Fibroblast of skin of left biceps (primary cell): ENCODE data around the gene CCDC88B.

Source experiments
- DNase-seq, 2 experiments: peaks; one replicate each; pipeline ENCODE4 v3.0.0-alpha.2; 2013; ENCODE audit warnings: low read depth in 2 of 2

CCDC88B gene

GRCh38 chr11:64347193-64347867 lies 7.3 kb downstream of the CCDC88B start:
- DNase-seq = no peak

- no peak for DNase-seq
Observed at GRCh38 chr11:64348383-64349024, 8.5 kb downstream of the CCDC88B start.

GRCh38 chr11:64349025-64349387 lies 9.0 kb downstream of the CCDC88B start:
- DNase-seq = no peak

DNA sequence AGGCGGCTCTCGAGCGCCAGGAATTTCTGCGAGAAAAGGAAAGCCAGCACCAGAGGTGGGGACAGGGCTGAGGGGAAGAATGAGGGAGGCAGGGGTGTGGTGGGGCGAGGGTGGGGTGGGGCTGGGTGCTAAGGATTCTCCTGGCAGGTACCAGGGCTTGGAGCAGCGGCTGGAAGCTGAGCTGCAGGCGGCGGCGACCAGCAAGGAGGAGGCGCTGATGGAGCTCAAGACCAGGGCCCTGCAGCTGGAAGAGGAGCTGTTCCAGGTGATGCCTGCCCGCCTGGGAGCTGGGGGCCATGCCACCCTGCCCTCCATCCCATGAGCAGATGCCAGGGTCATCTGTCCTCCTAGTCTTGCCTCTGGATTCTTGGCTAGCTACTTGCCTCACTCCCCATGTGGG lies 9.4 kb downstream of the CCDC88B start:
- no peak for DNase-seq

DNA sequence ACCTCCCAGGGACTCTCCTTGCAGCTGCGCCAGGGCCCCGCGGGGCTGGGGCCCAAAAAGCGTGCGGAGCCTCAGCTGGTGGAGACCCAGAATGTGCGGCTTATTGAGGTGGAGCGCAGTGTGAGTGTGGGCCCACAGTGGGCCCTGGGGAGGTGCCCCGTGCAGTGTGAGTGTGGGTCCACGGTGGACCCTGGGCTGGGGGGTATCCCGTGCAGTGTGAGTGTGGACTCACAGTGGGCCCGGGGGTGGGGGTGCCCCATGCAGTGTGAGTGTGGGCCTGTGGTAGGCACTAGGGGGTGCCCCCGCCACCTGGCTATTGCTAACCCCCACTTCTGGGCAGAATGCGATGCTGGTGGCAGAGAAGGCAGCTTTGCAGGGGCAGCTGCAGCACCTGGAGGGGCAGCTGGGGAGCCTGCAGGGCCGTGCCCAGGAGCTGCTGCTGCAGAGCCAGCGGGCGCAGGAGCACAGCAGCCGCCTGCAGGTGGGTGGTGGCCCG lies 11.2 kb downstream of the CCDC88B start:
- DNase-seq = no peak

- DNase-seq = no peak
Observed at GRCh38 chr11:64352099-64352994, 12.3 kb downstream of the CCDC88B start.

DNA sequence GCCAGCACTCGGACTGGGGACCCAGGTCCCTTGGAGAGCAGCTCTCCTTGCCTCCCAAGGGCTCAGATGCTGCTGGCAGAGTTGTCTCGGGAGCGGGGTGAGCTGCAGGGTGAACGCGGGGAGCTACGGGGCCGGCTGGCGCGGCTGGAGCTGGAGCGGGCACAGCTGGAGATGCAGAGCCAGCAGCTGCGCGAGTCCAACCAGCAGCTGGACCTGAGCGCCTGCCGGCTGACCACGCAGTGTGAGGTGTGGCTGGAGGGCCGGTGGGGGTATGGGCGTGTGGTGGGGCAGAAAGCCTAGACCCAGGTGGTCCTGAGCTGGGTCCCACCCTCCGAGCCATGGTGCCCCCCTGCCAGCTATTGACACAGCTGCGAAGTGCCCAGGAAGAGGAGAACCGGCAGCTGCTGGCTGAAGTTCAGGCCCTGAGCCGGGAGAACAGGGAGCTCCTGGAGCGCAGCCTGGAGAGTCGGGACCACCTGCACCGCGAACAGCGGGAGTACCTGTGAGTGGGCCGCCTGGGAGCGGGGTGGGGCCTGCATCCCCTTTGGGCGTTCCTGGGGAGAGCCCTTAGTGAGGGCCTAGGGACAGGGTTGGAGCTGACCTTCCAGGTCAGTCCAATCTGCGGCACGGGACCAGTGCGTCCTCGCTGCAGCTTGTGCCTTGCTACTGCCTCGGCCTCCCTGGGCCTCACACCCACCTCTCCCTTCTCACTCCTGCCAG lies 13.2 kb downstream of the CCDC88B start:
- no peak for DNase-seq

DNA sequence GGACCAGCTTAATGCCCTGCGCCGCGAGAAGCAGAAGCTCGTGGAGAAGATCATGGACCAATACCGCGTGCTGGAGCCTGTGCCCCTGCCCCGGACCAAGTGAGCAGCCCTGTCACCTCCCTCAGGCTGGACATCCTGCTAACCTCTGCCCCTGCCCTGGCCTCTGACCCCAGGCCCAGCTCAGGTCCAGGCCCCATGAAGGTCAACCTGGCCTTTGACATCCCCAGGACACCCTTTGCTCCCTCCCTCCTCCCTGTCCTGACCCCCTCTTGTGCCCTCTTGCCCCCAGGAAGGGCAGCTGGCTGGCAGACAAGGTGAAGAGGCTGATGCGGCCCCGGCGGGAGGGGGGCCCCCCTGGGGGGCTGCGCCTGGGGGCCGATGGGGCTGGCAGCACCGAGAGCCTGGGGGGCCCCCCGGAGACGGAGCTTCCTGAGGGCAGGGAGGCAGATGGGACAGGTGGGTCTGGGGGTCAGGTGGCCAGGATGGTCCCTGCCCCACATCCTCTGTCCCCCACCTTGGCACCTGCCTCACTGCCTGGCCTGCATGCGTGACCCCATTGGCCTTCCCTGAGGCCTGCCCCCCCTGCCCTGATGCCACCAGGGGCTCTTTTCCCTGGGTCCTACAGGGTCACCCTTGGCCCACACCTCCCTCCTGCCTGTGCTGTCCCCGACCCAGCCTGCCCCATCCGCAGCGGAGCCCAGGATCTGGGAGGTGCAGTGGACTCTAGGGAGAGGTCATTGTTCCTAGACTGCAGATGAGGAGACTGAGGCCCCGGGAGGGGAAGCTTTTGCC lies 13.9 kb downstream of the CCDC88B start:
- DNase-seq = no peak

GRCh38 chr11:64355078-64355940 lies 15.3 kb downstream of the CCDC88B start:
- DNase-seq = peak; percentile 48 to 52

- DNase-seq = no peak
Observed at GRCh38 chr11:64356498-64357411, 16.8 kb downstream of the CCDC88B start.

DNA sequence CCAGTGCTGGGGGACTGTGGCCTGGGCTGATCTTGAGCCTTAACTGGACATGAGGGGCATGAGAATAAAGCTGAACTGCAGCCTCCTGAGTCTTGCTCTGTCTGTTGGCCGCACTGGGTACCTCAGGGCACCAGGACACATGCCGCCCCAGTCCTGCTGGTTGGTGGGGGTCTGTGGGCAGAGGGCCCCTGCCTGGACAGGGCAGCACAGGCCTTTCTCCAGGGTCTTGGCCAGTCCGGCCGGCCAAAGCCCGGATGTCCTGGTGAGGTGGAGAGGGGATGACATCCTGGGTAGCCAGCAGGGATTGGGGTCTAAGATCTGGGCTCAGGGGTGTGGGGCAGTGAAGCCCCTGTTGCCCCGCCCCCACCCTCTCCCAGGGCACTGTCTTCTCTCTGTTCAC lies 17.4 kb downstream of the CCDC88B start:
- no peak for DNase-seq

DNA sequence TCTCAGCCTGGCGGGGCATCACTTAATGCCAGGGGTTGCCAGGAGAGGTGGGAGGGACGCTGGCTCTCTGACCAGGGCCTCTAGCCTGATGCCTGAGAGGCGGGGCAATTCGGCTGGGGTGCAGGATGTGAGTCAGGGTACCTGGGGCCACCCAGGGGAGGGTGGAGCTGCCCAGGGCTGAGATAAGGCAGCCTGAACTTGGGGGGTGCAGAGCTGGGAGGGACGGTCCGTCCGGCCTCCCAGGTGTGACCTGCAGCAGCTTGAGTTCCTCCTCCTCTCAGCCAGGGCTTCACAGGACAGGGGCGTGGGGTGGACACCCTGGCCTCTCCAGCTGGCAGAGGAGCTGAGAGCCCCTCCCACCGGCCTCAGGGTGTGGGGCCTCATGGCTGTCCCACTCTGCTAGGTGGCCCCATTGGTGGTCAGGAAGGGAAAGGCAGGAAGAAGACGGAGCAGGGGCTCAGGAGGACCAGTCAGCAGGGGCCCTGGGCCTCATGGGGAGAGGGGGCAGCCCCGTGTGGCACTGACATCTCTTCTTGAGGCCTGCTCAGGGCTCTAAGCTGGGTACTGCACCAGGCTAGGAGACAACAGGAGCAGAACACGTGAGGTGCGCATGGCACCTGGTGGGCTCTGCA lies 18.0 kb downstream of the CCDC88B start:
- no peak for DNase-seq

DNA sequence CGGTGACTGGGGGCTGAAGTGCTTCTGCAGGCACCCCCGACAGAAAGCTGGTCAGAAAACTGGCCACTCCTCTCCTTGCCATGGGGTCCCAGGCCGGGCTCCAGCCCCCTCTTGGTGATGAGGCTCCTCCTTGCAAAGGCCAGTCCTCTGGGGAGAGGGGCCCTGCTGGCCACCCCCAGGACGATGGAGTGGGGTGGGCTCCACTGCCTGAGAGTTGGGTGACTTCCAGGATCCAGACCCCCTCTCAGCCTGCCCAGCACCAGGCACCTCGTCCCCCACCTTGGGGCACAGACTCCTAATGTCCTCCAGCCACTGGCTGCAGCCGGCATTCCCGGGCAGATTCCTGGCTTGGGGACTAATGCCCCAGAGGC lies 18.5 kb downstream of the CCDC88B start:
- no peak for DNase-seq

DNA sequence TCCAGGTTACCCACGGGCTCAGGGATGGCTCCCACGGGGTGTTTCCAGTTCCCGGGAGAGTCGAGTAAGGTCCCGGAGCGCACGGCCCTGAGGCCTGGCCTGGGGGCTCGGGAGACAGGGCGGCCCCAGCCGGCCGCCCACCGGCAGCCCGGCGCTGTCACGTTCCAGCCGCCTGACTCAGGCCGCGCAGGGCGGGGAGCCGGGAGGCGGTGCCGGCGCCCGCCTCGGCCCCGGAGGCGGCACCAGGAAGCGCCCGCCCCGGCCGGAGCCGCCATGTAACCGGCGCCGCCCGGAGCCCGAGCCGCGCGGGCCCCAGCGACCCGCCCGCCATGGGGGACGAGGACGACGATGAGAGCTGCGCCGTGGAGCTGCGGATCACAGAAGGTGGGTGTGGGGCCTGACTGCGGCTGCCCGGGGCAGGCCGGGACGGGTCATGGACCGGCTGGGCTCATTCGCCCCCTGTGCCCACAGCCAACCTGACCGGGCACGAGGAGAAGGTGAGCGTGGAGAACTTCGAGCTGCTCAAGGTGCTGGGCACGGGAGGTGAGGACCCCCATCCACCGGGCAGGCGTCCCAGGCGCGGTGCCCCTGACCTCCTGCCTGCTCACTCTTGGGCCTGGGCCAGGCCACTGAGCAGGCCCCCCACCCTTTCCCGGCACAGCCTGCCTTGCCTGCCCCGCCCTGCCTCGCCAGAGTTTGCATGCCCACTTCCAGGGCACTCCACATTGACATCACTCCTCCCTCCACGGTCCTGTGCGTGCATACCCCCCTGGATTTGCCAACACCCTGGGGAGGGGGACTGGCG lies 19.1 kb downstream of the CCDC88B start, which contains the start of gene RPS6KA4:
Gene RPS6KA4 (plus strand): TSS at position 256 of the 805 bp plus-strand sequence. CDS start 74 bp downstream, at position 330.
- peak in 1 of 2 experiments; percentile 36 for DNase-seq

DNA sequence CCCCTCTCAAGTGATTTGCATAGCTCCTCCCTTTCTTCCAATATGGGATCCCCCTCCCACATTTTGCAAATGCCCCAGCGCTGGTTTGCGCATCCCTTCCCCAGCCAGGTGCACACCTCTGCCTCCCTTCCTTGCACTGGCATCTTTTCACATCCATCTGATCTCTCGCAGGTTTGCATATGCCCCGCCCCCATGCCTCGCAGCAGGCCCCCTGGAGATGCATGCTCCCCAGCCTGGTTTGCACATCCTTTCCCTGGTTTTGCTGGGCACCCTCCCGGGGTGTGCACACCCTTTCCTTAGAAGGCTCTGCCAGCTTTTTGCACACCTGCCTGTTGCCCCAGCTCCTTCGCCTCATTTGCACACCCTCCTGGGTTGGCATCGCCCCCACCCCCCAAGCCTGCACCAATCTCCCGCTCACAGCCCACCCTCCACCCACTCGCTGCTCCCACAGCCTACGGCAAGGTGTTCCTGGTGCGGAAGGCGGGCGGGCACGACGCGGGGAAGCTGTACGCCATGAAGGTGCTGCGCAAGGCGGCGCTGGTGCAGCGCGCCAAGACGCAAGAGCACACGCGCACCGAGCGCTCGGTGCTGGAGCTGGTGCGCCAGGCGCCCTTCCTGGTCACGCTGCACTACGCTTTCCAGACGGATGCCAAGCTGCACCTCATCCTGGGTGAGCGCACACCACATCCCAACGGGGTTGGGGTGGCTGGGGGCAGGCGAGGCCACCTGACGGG lies 19.9 kb downstream of the CCDC88B start:
- no peak for DNase-seq

DNA sequence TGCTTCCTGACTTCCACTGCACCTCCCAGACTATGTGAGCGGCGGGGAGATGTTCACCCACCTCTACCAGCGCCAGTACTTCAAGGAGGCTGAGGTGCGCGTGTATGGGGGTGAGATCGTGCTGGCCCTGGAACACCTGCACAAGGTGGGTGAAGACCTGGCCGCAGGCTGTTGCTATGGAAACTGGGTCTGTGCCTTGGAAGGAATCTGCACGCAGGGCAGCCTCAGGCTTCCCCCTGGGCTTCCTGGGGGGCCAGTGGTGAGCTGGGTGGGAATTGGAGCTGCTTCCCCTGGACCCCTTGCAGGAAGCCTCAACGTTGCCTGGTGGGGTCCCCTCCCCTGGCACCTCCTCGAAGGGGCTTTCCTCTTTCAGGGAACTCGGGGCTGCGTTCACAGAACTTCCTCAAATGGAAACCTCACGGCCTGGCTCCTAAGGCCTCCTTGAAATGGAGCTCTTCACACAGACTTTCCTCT lies 20.5 kb downstream of the CCDC88B start:
- no peak for DNase-seq

GRCh38 chr11:64361659-64362058 lies 21.7 kb downstream of the CCDC88B start:
- no peak for DNase-seq
